Endothelial cell of umbilical vein (primary cell): ENCODE data around the gene ZDHHC13. TPM values are rescaled to one million over a fixed set of nuclear protein-coding genes. Genes with fewer than 3 reads are reported as not detected.

Experiments used
- BruUV-seq: library from RNA; stranded (reverse); fragments of 400-500 nt; replicated peaks from 2 replicates; lab custom pipeline; 2021; lab: Mats Ljungman, UMichigan
- CTCF ChIA-PET: fragments of 300-600, 350-600 bp; sonication (Branson Sonifier 250); formaldehyde crosslinking; loops from one replicate; lab custom pipeline; 2021; ENCODE audit warnings: antibody characterized with exemption, inconsistent platforms; lab: Charles Lee
- POLR2A ChIA-PET: fragments of 300-600, 350-600 bp; sonication (Branson Sonifier 250); formaldehyde crosslinking; loops from one replicate; lab custom pipeline; 2021; ENCODE audit warnings: antibody characterized with exemption, inconsistent platforms; lab: Charles Lee
- DNase-seq: peaks from one replicate; pipeline ENCODE4 v3.0.0-alpha.2; 2011; ENCODE audit warnings: low read depth, low spot score
- FAIRE-seq: peaks from 2 replicates; lab custom pipeline; 2011; peaks lifted over from hg19 to GRCh38; lab: Jason Lieb, UNC
- H2AFZ ChIP-seq: 2 replicates; pipeline ENCODE4 v1.6.0; 2012; ENCODE audit warnings: low read depth, low read length, control low read depth, inconsistent platforms
- H3K27ac ChIP-seq: 2 replicates; pipeline ENCODE4 v1.5.1; 2011; ENCODE audit warnings: low read depth, mild to moderate bottlenecking, control low read depth, low read length, moderate library complexity; ENCODE audit not compliant: insufficient read depth
- H3K27me3 ChIP-seq, 2 experiments: 2 replicates each; pipeline versions ENCODE4 v1.6.0 to v1.6.1; 2011; ENCODE audit warnings: low read length in 2 of 2, mixed read lengths in 1 of 2; ENCODE audit not compliant: control insufficient read depth in 2 of 2, insufficient read depth in 2 of 2
- H3K36me3 ChIP-seq, 2 experiments: 2 replicates in 1 of 2; 3 replicates in 1 of 2; pipeline ENCODE4 v1.5.1; 2011; ENCODE audit warnings: low read length in 2 of 2, mild to moderate bottlenecking in 1 of 2, moderate library complexity in 1 of 2; ENCODE audit not compliant: control insufficient read depth in 2 of 2, insufficient read depth in 2 of 2; ENCODE audit errors: extremely low read depth in 1 of 2
- H3K4me1 ChIP-seq: 3 replicates; pipeline ENCODE4 v1.5.1; 2011; ENCODE audit warnings: mild to moderate bottlenecking, low read length; ENCODE audit not compliant: control insufficient read depth, insufficient read depth; ENCODE audit errors: extremely low read depth
- H3K4me2 ChIP-seq: 2 replicates; pipeline ENCODE4 v1.6.1; 2011; ENCODE audit warnings: low read length, control low read depth, mixed read lengths; ENCODE audit not compliant: insufficient read depth
- H3K4me3 ChIP-seq, 3 experiments: fragments of 200-600 bp in 1 of 3; sonication (generic), shearing (Covaris generic) in 1 of 3; replicated peaks in 1 of 3; 2 replicates each; pipeline ENCODE4 v1.5.1; 2011 to 2016; ENCODE audit warnings: control low read depth in 3 of 3, low read length in 3 of 3, mild to moderate bottlenecking in 2 of 3, inconsistent platforms in 1 of 3, low read depth in 1 of 3, moderate library complexity in 1 of 3; ENCODE audit not compliant: insufficient read depth in 1 of 3
- H3K79me2 ChIP-seq: 2 replicates; pipeline ENCODE4 v1.6.0; 2012; ENCODE audit warnings: low read length, inconsistent platforms; ENCODE audit not compliant: control insufficient read depth, insufficient read depth
- H3K9ac ChIP-seq: replicated peaks from 2 replicates; pipeline ENCODE3; 2011; ENCODE audit warnings: low read length, control low read depth; ENCODE audit not compliant: insufficient read depth; ENCODE audit errors: extremely low read depth
- H3K9me1 ChIP-seq: replicated peaks from 3 replicates; pipeline ENCODE4 v1.6.0; 2011; ENCODE audit warnings: mild to moderate bottlenecking, low read length; ENCODE audit not compliant: control insufficient read depth, insufficient read depth; ENCODE audit errors: extremely low read depth
- H3K9me3 ChIP-seq: replicated peaks from 2 replicates; pipeline ENCODE4 v1.5.1; 2012; ENCODE audit warnings: low read length, inconsistent platforms; ENCODE audit not compliant: control insufficient read depth, insufficient read depth
- H4K20me1 ChIP-seq: replicated peaks from 2 replicates; pipeline ENCODE3; 2011; ENCODE audit warnings: mild to moderate bottlenecking, low read length; ENCODE audit not compliant: control insufficient read depth, insufficient read depth; ENCODE audit errors: extremely low read depth
- EZH2 ChIP-seq: IDR thresholded peaks from 2 replicates; pipeline ENCODE4 v1.6.1; 2012; ENCODE audit warnings: borderline replicate concordance, low read depth, mild to moderate bottlenecking, moderate library complexity, low read length, inconsistent platforms; ENCODE audit not compliant: severe bottlenecking
- FOS ChIP-seq: IDR thresholded peaks from 2 replicates; pipeline ENCODE4 v1.6.1; 2011; ENCODE audit warnings: mild to moderate bottlenecking, low read length, moderate library complexity, borderline replicate concordance; ENCODE audit not compliant: insufficient read depth
- JUN ChIP-seq: IDR thresholded peaks from 2 replicates; pipeline ENCODE4 v1.6.1; 2011; ENCODE audit warnings: borderline replicate concordance, low read depth; ENCODE audit not compliant: insufficient read length, insufficient read depth
- POLR2A ChIP-seq: IDR thresholded peaks from 2 replicates; pipeline ENCODE4 v1.6.1; 2012; ENCODE audit warnings: low read depth, mild to moderate bottlenecking, control low read depth, low read length
- POLR2AphosphoS5 ChIP-seq: IDR thresholded peaks from 2 replicates; pipeline ENCODE4 v1.6.1; 2012; ENCODE audit warnings: low read depth, mild to moderate bottlenecking, control low read depth, low read length, moderate library complexity; ENCODE audit not compliant: insufficient read depth
- dilution Hi-C: fragments of 300-500 bp; cut with MboI; formaldehyde crosslinking; loops from one replicate; pipeline ENCODE4 v1.15.0; 2019; ENCODE audit warnings: low sequenced_read_pairs; ENCODE audit not compliant: extremely low pct_ligation_motif_present
- intact Hi-C: fragments of 100-400 bp; cut with micrococcal nuclease; formaldehyde crosslinking; loops from one replicate; pipeline ENCODE4 v1.10.0; 2022
- polyA plus RNA-seq, 4 experiments: library from polyadenylated mRNA; depleted of rRNA in 3 of 4; stranded (reverse) in 3 of 4; unstranded in 1 of 4; fragments of >200 nt; gene quantifications; 2 replicates each; pipeline versions ENCODE4 v1.2.1 to v1.2.3, GENCODE V29; 2011 to 2012; ENCODE audit warnings: missing spikeins in 1 of 4
- total RNA-seq: library from RNA; stranded (reverse); gene quantifications from 2 replicates; pipeline ENCODE4 v1.2.3, GENCODE V29; 2021
- TF ChIP-seq, protein P1 (sequence below), 2 donors: IDR thresholded peaks; 1 replicate in 1 of 2; 2 replicates in 1 of 2; pipeline ENCODE4 v1.5.1; 2011; ENCODE audit warnings: low read length in 2 of 2, mild to moderate bottlenecking in 2 of 2, moderate library complexity in 2 of 2, control low read depth in 1 of 2, inconsistent platforms in 1 of 2, low read depth in 1 of 2; ENCODE audit not compliant: insufficient read depth in 1 of 2; ENCODE audit errors: extremely low read depth in 1 of 2
- TF ChIP-seq, protein P2 (sequence below): IDR thresholded peaks from 2 replicates; pipeline ENCODE4 v1.6.1; 2011; ENCODE audit not compliant: insufficient read depth, insufficient read length

Gene ZDHHC13
- total and polyA plus RNA-seq, 2 donors (not counting 3 experiments of a cell fraction or from before 2014, with no cell fraction given): 37.4 to 52.9 TPM

DNA sequence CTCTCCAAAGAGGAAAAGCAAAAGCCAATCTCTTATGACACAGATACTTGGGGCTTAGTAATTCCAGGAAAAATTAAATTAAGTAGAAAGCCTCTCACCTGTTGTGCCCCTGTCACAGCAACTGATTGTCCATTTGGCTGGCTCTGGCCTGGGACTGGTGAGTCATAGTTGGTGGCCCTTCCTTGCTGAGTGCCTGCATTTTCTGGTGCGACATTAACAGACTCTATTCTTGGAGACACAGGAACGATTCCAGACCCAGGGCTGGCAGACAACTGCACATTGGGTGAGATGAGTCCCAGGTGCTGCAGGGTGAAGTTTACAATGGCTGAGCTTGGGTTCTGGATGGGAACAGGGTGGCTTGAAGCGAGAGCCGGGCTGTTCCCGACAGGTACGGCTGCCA is 108.2 kb downstream of the ZDHHC13 start:
- BruUV-seq: no TSS peak
- Histone ChIP-seq H3K36me3 (peaks cover 8 to 16% of the 10 kb centered on the region in 2 experiments), H3K27me3 (no peaks in the 10 kb centered on the region), H3K4me1 (peaks cover 5% of the 10 kb centered on the region), H3K9me1 (no peaks in the 10 kb centered on the region), H3K4me3 (no peak overlapping the region), H3K9me3 (no peaks in the 10 kb centered on the region), H2AFZ (no peak overlapping the region), H4K20me1 (no peaks in the 10 kb centered on the region), H3K4me2 (no peak overlapping the region), H3K9ac (no peak overlapping the region), H3K27ac (no peak overlapping the region), H3K79me2 (no peaks in the 10 kb centered on the region)
- POLR2A ChIA-PET: no interaction called here
- CTCF ChIA-PET: interaction anchor here (0.7 kb wide), 1 partner anchor 10 kb away, joined by 3 read pairs; no protein-coding TSS in a partner anchor
- dilution Hi-C loops (no loop called here), intact Hi-C loops (no loop called here)
- TF ChIP-seq FOS (no peak), EZH2 (no peak), POLR2AphosphoS5 (no peak), JUN (no peak), POLR2A (no peak)
- TF ChIP-seq, protein P1, sequence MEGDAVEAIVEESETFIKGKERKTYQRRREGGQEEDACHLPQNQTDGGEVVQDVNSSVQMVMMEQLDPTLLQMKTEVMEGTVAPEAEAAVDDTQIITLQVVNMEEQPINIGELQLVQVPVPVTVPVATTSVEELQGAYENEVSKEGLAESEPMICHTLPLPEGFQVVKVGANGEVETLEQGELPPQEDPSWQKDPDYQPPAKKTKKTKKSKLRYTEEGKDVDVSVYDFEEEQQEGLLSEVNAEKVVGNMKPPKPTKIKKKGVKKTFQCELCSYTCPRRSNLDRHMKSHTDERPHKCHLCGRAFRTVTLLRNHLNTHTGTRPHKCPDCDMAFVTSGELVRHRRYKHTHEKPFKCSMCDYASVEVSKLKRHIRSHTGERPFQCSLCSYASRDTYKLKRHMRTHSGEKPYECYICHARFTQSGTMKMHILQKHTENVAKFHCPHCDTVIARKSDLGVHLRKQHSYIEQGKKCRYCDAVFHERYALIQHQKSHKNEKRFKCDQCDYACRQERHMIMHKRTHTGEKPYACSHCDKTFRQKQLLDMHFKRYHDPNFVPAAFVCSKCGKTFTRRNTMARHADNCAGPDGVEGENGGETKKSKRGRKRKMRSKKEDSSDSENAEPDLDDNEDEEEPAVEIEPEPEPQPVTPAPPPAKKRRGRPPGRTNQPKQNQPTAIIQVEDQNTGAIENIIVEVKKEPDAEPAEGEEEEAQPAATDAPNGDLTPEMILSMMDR (IDR thresholded peaks at IDR 0.05; ENCODE audit: extremely low read depth in 1 of 2, insufficient read depth in 1 of 2, low read depth in 1 of 2, low read length in 2 of 2): no peak
- TF ChIP-seq, protein P2, sequence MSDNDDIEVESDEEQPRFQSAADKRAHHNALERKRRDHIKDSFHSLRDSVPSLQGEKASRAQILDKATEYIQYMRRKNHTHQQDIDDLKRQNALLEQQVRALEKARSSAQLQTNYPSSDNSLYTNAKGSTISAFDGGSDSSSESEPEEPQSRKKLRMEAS: no peak
- DNase-seq (no peak), FAIRE-seq (no peak)
